H1 (cell line): ENCODE results near the gene GPR17. TPM values are rescaled to one million over a fixed set of nuclear protein-coding genes. Genes with fewer than 3 reads are reported as not detected.

Source experiments
- JUND ChIP-seq: IDR thresholded peaks from 2 replicates; pipeline ENCODE4 v1.6.1; 2011; ENCODE audit warnings: mild to moderate bottlenecking, improper control_type of control experiment, low read length
- KDM1A ChIP-seq: fragments of 200-600, 300-600 bp; sonication (generic); IDR thresholded peaks from 2 replicates; pipeline ENCODE4 v1.7.1; 2016; ENCODE audit warnings: mild to moderate bottlenecking, low read length, borderline replicate concordance
- KDM5A ChIP-seq: fragments of 200-600 bp; IDR thresholded peaks from 2 replicates; pipeline ENCODE4 v1.7.1; 2012; ENCODE audit warnings: mild to moderate bottlenecking, low read length, inconsistent platforms, mixed read lengths
- PHF8 ChIP-seq: fragments of 200-600 bp; sonication (generic); conservative IDR thresholded peaks from 2 replicates; pipeline ENCODE4 v1.7.1; 2012; ENCODE audit warnings: low read depth, mild to moderate bottlenecking, inconsistent platforms, low read length, moderate library complexity
- RAD21 ChIP-seq, 2 experiments: IDR thresholded peaks in 1 of 2; conservative IDR thresholded peaks in 1 of 2; 2 replicates each; pipeline ENCODE4 v1.6.1; 2011; ENCODE audit warnings: low read depth in 2 of 2, low read length in 2 of 2, improper control_type of control experiment in 1 of 2, inconsistent platforms in 1 of 2, mild to moderate bottlenecking in 1 of 2, moderate library complexity in 1 of 2
- SAP30 ChIP-seq: fragments of 300-600 bp; sonication (generic); IDR thresholded peaks from 2 replicates; pipeline ENCODE4 v1.7.1; 2012; ENCODE audit warnings: low read length, moderate library complexity, mild to moderate bottlenecking, inconsistent platforms; ENCODE audit not compliant: insufficient read depth, insufficient replicate concordance
- SP1 ChIP-seq: IDR thresholded peaks from 2 replicates; pipeline ENCODE4 v1.6.1; 2011; ENCODE audit warnings: low read depth, low read length
- SUZ12 ChIP-seq: fragments of 200-600 bp; sonication (generic); IDR thresholded peaks from 2 replicates; pipeline ENCODE4 v1.6.1; 2012; ENCODE audit warnings: mild to moderate bottlenecking, inconsistent platforms, low read length, moderate library complexity, mixed read lengths
- TAF1 ChIP-seq: IDR thresholded peaks from 2 replicates; pipeline ENCODE4 v1.6.1; 2011; ENCODE audit warnings: mild to moderate bottlenecking, low read depth, low read length
- ZNF274 ChIP-seq: IDR thresholded peaks from 2 replicates; pipeline ENCODE4 v1.7.0; 2012; ENCODE audit warnings: low read length, borderline replicate concordance; ENCODE audit errors: extremely low read depth
- polyA plus RNA-seq, 7 experiments: library from polyadenylated mRNA; depleted of rRNA in 3 of 7; stranded (reverse) in 5 of 7; unstranded in 2 of 7; fragments of >200 nt in 5 of 7; fragments of 200-250 nt in 2 of 7; gene quantifications; 1 replicate in 5 of 7; 2 replicates in 1 of 7; 4 replicates in 1 of 7; pipeline versions ENCODE4 v1.2.1 to v1.2.3, GENCODE V29; 2011 to 2013; ENCODE audit warnings: missing spikeins in 2 of 7, mixed read lengths in 2 of 7
- total RNA-seq: library from RNA; stranded (reverse); fragmentation: NEBNext Ultra II Directional; extraction: Animal tissue kit (Norgen Biotek cat#: 25700); gene quantifications from 2 replicates; pipeline ENCODE4 v1.2.1, GENCODE V29; 2021
- TF ChIP-seq, protein P1 (sequence below): fragments of 300-600 bp; sonication (generic); IDR thresholded peaks from 2 replicates; pipeline ENCODE4 v1.7.1; 2012; ENCODE audit warnings: low read length, moderate library complexity, mild to moderate bottlenecking, inconsistent platforms; ENCODE audit not compliant: insufficient replicate concordance

Gene GPR17
- total and polyA plus RNA-seq, 2 of the 8 experiments (the other 6 are each of a cell fraction or from before 2014, with no cell fraction given), result 0.03 TPM; not detected in 1

DNA sequence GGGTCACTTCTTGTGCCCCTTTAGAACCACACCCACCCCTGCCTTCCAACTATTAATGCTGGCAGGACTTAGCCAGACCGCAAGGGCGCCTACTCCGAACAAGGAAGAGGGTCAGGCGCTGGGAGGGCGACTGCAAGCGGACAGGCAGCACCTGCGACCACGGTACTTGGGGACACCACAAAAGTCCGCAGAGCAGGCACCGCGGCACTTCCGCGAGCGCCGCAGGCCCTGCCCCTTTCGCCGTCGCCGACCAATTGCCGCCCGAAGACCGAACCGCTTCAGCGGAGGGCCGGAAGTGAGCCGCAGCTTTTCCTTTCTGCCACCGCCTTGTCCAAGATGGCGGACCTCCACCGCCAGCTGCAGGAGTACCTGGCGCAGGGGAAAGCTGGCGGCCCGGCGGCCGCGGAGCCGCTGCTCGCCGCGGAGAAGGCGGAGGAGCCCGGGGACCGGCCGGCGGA, 55.3 kb downstream of the GPR17 start, which contains the start of gene SFT2D3 (continued):
- TF ChIP-seq SAP30 (no peak), SP1 (0 out of 2 replicates have a peak, but pooled peaks have one; percentile 33), ZNF274 (no peak), KDM5A (no peak), PHF8 (peak; percentile 98), TAF1 (peak; percentile 97), KDM1A (no peak), SUZ12 (no peak), JUND (no peak), RAD21 (IDR thresholded peaks at IDR 0.05 in 1 of 2, conservative IDR thresholded peaks at IDR 0.05 in 1 of 2; ENCODE audit: low read depth in 2 of 2, low read length in 2 of 2) (no peak; a peak in 1 of 4 replicates)
- TF ChIP-seq, protein P1, sequence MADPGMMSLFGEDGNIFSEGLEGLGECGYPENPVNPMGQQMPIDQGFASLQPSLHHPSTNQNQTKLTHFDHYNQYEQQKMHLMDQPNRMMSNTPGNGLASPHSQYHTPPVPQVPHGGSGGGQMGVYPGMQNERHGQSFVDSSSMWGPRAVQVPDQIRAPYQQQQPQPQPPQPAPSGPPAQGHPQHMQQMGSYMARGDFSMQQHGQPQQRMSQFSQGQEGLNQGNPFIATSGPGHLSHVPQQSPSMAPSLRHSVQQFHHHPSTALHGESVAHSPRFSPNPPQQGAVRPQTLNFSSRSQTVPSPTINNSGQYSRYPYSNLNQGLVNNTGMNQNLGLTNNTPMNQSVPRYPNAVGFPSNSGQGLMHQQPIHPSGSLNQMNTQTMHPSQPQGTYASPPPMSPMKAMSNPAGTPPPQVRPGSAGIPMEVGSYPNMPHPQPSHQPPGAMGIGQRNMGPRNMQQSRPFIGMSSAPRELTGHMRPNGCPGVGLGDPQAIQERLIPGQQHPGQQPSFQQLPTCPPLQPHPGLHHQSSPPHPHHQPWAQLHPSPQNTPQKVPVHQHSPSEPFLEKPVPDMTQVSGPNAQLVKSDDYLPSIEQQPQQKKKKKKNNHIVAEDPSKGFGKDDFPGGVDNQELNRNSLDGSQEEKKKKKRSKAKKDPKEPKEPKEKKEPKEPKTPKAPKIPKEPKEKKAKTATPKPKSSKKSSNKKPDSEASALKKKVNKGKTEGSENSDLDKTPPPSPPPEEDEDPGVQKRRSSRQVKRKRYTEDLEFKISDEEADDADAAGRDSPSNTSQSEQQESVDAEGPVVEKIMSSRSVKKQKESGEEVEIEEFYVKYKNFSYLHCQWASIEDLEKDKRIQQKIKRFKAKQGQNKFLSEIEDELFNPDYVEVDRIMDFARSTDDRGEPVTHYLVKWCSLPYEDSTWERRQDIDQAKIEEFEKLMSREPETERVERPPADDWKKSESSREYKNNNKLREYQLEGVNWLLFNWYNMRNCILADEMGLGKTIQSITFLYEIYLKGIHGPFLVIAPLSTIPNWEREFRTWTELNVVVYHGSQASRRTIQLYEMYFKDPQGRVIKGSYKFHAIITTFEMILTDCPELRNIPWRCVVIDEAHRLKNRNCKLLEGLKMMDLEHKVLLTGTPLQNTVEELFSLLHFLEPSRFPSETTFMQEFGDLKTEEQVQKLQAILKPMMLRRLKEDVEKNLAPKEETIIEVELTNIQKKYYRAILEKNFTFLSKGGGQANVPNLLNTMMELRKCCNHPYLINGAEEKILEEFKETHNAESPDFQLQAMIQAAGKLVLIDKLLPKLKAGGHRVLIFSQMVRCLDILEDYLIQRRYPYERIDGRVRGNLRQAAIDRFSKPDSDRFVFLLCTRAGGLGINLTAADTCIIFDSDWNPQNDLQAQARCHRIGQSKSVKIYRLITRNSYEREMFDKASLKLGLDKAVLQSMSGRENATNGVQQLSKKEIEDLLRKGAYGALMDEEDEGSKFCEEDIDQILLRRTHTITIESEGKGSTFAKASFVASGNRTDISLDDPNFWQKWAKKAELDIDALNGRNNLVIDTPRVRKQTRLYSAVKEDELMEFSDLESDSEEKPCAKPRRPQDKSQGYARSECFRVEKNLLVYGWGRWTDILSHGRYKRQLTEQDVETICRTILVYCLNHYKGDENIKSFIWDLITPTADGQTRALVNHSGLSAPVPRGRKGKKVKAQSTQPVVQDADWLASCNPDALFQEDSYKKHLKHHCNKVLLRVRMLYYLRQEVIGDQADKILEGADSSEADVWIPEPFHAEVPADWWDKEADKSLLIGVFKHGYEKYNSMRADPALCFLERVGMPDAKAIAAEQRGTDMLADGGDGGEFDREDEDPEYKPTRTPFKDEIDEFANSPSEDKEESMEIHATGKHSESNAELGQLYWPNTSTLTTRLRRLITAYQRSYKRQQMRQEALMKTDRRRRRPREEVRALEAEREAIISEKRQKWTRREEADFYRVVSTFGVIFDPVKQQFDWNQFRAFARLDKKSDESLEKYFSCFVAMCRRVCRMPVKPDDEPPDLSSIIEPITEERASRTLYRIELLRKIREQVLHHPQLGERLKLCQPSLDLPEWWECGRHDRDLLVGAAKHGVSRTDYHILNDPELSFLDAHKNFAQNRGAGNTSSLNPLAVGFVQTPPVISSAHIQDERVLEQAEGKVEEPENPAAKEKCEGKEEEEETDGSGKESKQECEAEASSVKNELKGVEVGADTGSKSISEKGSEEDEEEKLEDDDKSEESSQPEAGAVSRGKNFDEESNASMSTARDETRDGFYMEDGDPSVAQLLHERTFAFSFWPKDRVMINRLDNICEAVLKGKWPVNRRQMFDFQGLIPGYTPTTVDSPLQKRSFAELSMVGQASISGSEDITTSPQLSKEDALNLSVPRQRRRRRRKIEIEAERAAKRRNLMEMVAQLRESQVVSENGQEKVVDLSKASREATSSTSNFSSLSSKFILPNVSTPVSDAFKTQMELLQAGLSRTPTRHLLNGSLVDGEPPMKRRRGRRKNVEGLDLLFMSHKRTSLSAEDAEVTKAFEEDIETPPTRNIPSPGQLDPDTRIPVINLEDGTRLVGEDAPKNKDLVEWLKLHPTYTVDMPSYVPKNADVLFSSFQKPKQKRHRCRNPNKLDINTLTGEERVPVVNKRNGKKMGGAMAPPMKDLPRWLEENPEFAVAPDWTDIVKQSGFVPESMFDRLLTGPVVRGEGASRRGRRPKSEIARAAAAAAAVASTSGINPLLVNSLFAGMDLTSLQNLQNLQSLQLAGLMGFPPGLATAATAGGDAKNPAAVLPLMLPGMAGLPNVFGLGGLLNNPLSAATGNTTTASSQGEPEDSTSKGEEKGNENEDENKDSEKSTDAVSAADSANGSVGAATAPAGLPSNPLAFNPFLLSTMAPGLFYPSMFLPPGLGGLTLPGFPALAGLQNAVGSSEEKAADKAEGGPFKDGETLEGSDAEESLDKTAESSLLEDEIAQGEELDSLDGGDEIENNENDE, result no peak
